HG03469 (cell line): Measurements from ENCODE around the gene AGXT.

Source experiments
- ATAC-seq: cut with Tn5 transposase; IDR thresholded peaks from one replicate; pipeline ENCODE4 v1.9.1; 2021; ENCODE audit warnings: mild to moderate bottlenecking, moderate library complexity, moderate number of reproducible peaks; ENCODE audit not compliant: unreplicated experiment

The AGXT gene

DNA sequence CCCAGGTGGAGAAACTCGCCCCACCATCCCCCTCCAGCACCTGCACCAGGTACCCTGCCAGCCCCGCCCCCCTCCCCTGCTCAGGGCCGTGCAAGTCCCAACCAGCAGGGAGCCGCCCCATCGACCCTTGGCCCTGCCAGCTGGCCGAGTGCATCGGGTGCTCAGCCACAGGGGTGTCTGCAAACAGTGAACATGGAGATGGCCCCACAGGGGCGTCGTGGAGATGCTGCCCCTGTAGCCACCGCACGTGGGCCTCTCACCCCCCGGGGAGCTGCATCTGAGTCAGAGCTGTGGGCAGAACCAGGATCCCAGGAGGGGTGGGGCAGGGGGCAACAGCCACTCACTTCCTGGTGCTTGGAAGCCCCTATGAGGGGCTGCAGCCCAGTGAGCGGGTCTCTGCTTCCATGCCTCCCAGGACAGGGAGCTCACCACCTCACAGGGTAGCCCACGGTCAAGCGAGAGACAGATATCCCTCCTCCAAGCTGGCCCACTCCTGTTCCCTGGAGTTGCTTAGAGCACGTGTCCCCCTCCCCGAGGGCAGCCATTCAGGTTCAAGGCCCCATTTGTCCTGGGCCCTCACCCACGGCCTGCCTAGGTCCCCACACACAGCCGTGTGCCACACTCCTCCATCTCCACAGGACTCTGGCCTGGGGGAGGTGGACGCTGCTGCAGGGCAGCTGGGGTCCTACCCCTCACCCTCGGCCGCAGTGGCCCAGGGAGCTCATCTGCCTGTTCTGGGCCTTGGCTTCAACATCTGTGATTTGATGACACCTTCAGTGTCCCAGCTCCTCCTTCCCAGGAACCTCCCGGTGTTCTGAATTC lies 28.5 kb downstream of the AGXT start:
- no peak for ATAC-seq

DNA sequence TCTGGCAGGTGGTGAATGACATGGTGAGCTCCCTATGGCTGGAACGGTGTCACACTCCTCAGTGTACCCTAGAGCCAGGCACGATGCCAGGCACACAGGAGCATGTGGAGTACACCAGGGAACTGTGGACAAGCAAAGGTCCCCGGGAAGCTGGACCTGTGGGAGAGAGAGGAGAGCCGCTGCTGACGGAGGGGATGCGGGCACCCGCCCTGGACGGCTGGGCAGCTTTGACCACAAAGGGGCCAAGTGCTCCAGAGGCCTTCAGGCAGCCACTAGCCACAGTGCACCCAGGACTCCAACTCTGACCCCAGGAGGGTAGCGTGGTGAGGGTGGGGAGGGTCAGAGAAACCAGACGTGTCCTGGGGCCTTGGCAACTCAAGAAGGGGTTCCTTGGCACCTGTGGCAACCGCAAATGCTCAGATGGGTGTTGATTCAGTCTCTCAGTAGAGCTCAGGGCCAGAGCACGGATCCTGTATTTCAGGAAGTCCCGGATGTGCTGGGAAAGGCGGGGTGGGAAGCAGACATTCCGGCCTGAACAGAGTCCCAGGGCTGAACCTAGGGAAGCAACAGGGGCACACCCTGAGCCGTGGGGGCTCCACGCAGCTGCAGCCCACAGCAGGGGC lies 29.6 kb downstream of the AGXT start:
- ATAC-seq = no peak

DNA sequence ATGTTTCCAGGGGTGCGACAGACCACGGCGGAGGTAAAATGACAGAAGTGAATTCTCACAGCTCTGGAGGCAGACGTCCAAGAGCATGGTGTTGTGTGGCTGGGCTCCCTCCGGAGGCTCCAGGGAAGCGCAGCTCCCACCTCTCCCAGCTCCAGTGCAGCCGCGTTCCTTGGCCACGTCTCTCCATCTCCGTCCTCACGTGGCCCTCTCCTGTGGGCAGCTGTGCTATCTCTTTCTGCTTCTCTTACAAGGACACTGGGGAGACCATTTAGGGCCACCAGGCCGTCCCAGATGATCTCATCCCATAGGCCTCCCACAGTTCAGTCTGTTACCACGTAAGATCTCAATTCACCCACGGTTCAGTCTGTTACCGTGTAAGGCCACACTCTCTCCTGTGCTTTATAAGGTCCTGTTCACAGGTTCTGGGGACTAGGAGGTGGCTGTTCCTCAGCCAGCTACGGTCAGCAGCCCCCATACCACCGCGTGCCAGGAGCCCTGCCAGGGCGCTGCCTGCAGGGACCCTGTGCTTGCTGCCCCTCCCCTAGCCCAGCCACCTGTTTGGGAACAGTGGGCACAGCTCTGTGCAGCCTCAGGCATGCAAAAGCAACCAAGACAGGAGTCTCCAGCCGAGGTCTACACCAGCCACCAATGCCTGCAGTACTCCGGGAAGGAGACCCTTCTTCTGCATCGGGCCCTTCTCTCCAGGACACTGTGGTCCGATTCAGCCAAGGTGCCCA lies 30.3 kb downstream of the AGXT start:
- ATAC-seq = no peak

DNA sequence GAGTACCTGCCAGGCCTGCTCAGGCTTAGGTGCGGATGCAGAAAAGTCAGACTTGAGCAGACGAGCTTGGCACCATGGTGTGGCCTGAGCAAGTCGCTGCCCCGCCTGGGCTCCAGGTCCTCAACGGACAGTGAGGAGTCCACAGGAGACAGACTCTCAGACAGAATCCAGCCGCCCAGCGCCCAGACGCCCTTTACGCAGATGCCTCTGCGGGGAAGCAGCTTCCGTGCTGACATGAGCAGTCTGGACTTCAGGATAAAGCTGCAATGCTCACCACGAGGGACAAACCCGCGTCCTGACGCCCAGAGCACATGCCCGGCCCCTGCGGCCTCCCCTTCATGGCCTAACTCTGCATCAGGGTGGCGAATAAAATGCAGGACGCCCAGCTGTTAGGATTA lies 30.8 kb downstream of the AGXT start:
- no peak for ATAC-seq

DNA sequence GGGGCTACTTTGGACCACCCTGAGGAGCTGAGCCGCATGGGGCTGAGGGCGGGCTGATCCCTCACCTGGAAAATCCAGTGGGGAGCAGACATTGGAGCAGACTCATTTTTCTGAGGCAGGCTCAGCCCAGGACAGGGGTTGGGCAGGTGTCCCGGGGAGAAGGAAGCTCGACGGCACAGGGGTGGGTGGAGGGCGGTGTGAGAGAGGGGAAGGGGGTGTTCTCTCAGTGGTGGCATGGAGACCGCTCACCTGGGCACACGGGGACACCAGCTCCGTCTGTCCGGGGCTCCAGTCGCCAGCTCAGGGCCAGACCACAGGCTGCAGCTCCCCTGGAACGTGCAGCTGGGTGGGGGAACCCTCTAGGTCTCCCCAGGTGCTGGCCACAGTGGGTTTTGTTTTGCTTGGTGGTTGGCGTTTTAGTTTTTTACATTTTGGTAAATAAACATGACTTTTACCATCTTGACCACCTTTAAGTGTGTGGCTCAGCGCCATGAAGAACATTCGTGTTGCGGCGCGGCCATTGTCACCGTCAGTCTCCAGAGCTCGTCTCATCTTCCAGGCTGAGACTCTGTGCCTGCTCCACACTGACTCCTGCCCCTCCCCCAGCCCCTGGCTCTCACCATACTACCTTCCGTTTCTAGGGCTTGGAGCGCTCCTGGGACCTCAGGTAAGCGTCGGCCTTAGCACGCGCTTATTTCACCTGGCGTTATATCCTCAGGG lies 31.7 kb downstream of the AGXT start:
- no peak for ATAC-seq

DNA sequence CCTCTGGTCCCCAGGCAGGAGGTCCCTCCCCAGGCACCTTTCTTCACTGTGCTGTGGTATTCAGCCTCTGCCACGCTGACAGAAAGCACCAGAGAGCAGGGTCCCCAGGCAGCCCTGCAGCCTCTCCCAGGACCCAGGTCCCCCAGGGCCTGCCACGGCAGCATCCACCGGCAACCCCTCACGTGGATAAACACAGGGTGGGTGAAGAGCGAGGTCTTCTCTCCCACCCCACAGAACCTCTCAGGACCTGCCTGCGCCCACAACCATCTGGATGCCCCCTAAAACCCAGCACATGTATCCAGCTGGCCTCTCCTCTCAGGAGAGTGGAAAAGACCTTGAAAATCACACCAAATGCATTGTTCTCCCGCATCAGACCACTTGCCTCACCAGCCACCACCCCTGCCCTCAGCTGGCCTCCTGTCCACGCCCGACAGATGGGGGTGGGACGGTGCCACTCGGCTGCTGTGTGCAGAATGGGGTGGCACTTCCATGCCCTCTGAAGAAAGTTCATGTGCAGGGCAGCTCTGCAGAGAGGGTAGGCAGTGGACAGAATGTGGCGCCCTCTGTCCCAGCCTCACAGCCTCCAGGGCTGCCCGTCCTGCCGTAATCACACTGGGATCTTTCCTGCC lies 33.5 kb downstream of the AGXT start:
- ATAC-seq = no peak

DNA sequence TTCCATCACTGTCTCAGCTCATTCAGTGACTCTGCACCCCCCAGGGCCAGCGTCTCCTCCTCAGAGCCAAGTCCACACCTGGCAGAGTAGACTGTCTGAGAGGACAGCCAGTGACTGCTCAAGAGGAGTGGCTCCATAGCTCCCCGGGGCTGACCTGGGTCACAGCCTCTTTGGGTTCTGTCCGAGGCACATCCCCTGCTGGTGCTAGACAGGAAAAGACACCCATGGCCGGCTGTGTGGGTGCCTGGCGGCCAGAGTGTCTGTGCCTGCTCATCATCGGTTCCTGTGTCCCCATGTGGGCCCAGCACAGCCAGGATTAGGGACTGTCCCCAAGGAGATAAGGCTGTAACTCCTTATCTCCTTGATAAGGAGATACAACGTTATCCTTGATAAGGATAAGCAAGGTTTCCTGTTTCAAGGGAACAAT lies 34.0 kb downstream of the AGXT start:
- ATAC-seq = no peak

DNA sequence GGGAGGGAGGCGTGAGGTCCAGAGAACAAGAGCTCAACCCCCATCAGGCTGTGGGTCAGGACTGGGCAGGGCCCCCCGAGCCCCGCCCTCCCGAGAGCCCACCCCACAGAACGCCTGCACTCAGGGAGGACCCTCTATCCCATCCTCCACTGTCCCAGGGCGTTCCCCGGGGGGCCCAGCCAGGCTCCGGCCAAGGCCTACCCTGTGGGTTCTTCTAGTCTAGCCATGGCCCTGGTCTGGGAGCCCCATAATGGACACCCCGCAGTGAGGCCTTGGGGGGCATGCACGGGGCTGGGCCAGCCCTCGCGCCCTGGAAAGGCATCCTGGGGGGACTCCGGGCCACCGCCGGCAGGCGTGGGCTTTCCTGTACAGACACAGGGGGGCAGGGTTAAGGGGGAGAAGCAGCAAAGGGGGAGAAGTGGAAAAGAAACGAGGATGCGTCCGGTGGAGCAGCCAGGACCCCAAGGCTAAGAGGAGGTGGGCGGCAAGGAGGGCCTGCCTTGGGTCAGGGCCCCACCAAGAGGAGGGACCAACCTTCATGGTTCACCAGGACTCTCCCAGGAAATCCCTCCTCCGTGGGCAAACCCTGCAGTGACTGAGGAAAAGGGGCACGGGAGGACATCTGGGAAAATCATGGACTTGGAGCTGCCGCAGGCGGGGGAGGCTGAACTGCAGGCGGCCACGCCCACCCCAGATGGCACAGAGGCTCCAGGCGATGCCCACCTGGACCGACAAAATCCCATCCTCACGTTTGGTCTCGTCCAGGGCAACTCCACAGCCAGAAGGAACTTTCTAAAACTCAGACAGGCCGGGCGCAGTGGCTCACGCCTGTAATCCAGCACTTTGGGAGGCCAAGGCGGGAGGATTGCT lies 34.8 kb downstream of the AGXT start:
- ATAC-seq = no peak

DNA sequence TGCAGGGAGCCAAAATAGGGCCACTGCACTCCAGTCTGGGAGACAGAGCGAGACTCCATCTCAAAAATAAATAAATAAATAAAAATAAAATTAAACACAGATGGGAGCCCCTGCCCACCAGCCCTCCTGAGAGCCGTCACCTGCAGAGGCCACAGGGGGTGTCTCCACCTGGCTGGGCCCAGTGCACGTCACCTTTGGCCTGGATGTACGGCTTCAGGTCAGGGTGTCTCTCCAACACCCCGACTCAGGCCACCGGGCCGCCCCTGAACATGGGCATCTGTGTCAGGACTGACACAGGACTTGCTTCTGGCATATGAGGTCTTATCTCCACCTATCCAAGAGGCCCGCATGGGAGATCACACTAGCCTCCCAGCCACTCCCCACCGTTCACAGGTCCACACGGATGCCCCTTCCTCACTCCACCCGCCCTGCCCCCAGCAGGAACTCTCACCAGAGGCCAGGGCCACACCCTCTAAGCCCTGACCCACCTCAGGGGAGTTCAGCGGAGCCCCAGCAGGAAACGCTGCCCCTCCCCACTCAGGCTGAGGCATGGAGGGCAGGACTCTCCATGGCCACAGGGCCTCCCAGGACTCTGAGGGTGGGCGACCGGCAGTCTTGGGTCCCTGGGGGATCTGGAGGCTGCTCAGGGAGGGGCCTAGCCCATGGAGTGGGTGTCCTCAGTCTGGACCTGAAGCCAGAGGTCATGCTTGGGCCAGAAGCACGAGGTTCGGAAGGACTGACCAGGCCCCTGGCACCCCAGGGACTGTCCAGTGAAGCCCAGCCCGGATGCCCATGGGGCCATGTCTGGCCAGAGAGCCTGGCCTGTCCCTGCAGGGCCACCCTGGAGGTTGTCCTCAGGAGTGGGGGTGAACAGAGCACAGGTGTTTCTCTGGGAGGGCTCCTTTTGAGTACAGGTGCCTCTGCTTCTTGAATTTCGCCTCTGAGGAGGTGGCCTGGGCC lies 35.9 kb downstream of the AGXT start:
- ATAC-seq = no peak

DNA sequence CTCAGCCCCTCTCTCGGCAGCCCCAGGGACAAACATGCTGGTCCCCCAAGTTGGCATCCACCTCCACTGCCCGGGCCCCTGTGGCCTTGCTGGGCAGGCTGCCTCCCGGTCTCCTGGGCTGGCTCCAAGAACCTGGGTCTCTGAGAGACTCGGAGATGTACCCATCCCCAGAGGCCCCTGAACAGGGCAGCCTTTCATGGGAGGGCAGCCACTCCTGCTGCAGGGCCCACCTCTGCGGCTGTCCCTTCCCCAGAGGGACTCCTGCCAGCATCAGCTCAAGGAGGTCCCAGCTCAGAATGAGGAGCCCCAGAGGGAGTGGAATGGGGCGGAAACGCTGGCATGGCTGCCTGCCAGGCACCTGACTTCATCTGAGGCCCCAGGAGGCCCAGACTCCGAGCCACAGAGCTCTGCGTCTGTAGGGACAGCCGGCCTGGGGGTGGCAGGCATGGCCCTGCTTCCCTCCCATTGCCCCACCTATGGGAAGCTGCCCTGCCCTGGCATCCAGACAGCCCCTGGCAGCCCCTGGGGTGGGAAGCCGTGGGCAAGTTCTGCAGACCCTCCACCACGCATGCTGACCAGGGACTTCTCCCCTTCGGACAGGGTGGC lies 36.7 kb downstream of the AGXT start:
- ATAC-seq = no peak

DNA sequence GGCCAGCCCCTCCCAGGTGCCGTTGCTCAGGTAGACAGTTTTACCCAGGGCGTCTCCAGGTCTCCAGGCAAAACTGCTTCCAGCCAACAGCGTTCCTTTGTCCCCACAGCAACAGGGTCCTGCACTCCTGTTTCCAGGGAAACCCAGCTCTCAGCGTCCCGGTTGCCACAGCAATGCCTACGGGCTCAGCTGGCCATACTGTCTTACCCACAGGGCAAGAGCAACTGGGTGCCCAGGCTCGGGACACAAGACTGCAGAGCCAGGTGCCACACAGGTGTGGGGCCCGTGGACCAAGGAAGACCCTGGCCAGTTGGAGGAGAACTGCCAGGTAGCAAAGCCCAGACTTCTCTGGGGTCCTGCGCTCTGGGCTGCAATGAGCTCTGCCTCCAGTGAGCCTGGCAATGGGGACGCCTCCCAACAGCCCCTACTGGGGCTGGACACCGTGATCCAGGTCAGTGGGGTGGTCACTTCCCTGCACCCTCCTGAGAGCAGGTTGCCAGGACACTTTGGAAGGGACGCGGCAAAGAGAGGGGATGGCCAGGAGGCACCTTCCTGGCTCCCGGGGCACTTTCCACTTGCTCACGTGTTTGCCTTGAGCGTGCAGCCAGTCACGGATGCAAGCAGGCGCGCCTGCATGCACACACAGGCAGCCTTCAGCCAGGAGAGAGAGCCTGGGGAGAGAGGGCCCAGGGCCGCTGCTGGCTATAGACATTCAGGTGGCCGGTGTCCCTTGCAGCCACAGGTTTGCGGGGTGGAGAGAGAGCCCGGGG lies 37.7 kb downstream of the AGXT start, which contains the start of gene CROCC2:
TSS of gene CROCC2 (plus strand) at position 196 of the 770 bp plus-strand sequence. CDS start at position 374, 178 bp downstream.
- no peak for ATAC-seq

DNA sequence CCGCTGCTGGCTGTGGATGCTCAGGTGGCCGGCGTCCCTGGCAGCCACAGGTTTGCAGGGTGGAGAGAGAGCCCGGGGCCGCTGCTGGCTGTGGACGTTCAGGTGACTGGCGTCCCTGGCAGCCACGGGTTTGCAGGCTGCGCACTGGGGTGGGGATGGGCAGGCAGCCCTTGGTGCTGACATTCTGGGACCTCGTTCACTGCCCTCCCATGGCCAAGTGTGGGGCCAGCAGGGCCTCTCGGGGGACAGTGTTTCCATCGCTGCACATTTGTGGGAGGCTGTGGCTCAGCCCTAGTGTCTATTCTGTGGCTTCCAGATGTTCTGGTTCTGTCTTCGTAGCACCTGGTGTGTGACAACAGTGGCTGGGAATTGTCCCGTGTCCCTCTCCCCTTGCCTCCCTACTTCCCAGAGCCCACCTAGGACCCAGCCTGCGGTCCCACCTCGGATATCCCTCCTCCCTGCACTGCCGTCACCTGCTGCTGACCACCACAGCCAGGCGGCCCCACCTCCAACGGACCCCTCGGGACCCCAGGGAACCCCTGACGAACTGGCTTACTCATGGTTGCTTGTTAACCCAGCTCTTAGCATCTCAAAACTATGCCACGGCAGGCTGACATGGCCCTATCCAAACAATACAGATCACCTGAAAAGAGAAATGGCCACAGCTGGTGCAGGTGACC lies 38.4 kb downstream of the AGXT start:
- ATAC-seq = no peak

DNA sequence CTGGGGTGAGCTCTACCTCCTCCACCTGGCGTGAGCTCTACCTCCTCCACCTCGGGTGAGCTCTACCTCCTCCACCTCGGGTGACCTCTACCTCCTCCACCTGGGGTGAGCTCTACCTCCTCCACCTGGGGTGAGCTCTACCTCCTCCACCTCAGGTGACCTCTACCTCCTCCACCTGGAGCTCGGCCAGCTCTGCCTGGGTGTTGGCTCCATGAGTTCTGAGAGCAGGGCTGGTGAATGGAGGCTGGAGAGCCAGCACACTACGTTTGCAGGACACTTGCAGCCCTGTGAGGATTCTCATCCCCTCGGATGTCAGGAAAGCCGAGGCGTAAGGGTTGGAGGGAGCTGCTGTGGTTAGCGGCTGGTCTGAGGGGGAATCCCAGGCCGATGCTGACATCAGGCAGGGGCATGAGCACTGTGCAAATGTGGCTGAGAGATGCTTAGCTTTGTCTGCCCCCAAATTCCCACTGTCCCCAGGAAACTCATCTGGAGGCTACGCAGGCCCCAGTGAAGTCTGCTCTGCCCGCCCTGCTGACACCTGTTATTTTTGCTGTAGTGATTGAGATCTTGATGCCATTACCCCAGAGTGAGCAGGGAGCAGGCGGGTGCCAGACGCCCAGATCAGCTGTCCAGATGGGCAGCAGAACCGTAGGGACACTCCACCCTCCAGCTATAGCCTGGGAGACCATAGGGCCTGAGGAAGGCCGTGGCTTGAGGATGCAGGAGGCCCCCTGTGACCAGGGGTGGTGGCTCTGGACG lies 40.8 kb downstream of the AGXT start:
- ATAC-seq = no peak

DNA sequence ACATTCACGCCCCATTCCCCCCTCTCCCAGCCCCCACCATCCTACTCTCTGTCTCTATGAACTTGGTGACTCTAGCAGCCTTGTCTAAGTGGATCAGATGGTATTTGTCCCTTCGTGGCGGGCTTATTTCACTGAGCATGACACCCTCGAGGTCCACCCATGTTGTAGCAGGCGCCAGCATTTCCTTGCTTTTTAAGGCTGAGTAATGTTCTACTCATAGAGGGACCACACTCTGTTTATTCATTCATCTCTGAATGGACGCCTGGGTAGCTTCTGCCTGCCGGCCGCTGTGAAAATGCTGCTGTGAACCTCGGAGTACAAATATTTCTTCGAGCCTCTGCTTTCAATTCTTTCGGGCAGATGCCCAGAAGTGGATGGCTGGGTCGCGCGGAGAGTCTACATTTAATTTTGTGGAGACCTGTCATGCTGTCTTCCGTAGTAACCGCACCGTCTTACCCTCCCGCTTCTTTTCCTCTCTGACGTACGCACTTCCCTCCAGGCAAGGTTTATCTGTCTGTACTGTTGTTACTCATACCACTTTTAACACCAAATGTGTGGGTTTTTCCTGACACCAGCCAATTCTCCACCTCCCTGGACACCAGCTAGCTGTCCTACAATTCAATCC lies 43.1 kb downstream of the AGXT start:
- no peak for ATAC-seq
